Tibial nerve (tissue), 3 donors: ENCODE measurements around the gene CEACAM18.

Source experiments
- CTCF ChIP-seq, 5 experiments: fragments of 200-600 bp in 3 of 5; fragments of 450-650 bp in 2 of 5; sonication (generic) in 3 of 5; IDR thresholded peaks; one replicate each; pipeline ENCODE4 v1.5.1; 2016 to 2019; ENCODE audit warnings: antibody characterized with exemption in 5 of 5, mild to moderate bottlenecking in 3 of 5, moderate library complexity in 2 of 5
- POLR2A ChIP-seq, 2 donors: fragments of 450-650 bp; IDR thresholded peaks; one replicate each; pipeline ENCODE4 v1.6.1; 2017; ENCODE audit warnings: antibody characterized with exemption in 2 of 2, mild to moderate bottlenecking in 2 of 2, moderate library complexity in 2 of 2

GRCh38 chr19:51430221-51430620, 48.1 kb upstream of the CEACAM18 start:
- TF ChIP-seq CTCF (IDR thresholded peaks at IDR 0.05) (no peak), POLR2A (IDR thresholded peaks at IDR 0.05) (no peak)
